GM19397 (cell line): ENCODE data around the gene SLC19A2.

Source experiments
- ATAC-seq: cut with Tn5 transposase; IDR thresholded peaks from one replicate; pipeline ENCODE4 v1.9.1; 2021; ENCODE audit warnings: mild to moderate bottlenecking, moderate library complexity; ENCODE audit not compliant: unreplicated experiment

Gene SLC19A2

DNA sequence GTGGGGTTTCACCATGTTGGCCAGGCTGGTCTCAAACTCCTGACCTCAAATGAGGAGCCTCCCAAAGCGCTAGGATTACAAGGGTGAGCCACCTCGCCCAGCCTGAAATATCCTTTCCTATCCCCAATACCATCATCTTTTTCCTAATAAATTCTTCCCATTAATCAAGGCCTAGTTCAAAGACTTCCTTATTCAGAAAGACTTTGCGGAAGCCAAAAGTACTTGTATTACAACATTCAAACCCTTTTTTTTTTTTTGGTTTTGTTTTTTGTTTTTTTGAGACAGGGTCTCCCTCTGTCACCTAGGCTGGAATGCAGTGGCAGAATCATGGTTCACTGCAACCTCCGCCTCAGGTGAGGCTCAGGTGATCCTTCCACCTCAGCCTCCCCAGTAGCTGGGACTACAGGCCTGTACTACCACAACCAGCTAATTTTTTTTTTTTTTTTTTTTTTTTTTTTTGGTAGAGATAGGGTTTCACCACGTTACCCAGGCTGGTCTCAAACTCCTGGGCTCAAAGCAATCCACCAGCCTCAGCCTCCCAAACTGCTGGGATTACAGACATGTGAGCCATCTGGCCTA, 7.6 kb downstream of the SLC19A2 start:
- ATAC-seq, result no peak

DNA sequence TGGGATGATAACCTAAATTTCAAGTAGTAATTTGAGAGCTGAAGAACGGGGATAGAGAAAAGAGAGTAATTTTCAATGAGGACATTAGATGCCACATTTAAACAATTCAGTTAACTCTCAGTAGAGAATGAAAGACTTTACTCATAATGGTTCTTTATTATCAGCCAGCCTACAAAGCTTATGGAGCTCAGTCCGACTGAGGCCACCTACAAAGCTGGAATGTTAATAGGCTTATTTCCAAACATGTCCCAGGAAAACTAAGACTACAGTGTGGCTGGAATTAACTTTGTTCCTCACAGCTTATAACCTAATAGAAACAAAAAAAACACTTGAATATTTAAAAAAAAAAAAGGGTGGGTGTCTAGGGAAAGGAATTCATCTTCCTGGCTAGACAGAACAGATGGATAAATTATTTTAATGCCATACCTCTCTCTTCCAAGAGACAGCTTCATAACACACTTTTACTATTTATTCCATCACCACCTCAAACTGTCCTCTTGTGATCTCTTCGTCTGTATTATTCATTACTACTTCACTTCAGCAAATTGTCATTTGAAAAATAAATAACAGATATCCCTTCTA, 9.8 kb downstream of the SLC19A2 start:
- ATAC-seq, result no peak

DNA sequence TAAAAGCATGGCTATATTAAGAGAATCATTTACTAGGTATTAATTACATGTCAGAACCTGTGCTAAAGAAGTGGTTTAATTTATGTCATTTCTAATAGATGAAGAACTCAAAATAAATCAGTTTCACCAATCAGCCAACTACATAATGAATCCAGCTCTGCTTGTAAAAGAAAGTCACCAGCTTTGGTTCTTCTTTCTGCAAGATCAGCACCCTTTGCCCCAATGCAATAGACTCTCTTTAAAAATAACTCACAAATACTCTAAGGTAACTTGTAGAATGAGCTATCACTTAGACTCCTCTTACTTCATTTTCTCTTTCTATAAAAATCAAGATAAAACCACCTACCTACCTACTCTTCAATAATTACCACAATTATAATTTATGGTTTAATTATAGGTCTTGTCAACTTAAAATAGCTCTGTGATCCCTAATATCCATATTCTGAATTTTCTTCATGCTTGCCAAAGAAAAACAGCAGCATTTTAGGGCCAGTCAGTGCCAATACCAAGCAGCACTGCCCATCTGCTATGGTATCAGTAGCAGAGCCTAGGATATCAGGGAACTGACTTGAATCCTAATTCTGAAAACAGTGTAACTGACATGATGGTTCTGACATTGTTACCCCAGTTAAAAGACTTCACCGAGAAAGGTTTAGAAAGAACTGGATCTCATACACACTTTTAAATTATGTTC, 11.3 kb downstream of the SLC19A2 start:
- ATAC-seq, result no peak

DNA sequence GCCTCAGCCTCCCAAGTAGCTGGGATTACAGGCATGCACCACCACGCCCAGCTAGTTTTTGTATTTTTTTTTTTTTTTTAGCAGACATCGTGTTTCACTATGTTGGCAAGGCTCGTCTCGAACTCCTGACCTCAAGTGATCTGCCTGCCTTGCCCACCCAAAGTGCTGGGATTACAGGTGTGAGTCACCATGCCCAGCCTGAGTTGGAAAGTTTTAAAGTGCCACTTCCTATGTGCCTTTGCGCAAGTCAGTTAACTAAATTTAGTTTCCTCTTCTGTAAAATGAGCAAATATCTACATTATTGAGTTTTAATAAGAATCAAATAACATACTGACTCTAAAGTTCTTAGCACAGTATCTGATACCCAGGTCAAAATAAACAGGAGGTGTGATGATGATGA, 12.4 kb downstream of the SLC19A2 start:
- ATAC-seq, result no peak

DNA sequence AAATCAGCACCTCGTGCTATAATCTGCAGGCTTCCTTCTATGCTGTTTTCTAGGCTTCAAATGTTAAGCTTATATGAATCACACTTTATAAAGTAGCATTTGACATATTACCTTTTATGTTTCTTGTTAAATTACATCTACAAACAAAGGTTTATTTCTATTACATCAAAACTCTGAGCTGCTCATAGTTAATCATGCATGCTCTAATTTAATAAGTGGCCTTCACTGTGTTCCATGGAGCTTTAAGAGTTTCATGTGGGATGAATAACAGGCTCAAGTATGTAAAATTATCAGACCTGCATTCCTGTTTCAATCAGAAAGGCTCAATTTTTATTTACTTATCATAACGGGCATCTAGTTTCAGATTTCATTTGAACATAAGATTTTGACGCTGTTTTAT, 13.0 kb downstream of the SLC19A2 start:
- no peak for ATAC-seq

DNA sequence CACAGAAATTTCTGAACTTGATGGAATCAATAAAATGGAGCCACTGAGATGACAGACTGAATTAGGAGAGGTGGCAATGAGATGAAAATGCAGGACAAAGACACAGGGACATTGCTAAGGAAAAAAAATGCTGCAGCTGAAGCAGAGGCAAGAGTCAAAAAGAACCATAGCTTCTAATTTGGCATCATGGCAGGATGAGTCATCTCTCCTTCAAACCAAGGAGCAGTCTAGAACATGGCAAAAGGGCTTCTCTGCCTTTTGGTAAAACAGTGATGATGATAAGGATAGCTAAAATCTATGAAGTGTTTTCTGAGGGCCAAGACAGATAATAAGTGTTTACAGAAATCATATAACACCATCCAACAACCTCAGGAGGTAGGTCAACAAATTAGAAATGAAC, 16.8 kb downstream of the SLC19A2 start:
- ATAC-seq, result no peak

DNA sequence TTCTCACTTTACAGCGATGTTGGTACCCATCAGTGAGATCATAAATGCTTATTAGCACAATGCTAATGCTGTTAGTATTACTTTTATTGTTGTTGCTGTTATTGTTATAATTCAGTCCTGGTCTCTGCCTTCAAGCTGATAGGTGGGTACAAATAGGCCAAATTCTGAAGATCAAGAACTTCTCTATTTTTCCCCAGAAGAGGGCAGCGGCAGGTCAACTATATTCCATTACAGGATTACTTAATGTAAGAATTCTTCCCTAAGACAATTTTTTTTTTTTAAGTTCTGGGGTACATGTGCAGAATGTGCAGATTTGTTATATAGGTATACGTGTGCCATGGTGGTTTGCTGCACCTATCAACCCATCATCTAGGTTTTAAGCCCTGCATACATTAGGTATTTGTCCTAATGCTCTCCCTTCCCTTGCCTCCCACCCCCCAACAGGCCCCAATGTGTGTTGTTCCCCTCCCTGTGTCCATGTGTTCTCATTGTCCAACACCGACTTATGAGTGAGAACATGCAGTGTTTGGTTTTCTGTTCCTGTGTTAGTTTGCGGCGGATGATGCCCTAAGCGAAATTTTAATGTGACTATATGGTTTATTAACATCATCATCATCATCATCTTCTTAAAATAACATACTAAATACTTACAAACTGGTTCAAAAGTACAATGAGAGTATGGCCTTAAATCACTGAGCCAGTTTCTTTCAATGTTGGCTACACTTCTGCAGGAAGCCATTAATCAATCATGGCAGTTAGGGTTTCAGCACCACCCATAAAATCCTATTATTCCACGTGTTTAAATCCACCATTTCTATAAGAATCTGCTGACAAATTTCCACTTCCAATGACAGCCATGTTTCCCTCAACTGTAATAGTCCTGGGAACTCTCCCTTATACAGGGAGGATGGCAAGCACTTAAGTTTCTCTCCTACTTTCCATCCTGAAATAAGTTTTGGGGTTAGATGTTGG, 19.2 kb downstream of the SLC19A2 start:
- no peak for ATAC-seq

DNA sequence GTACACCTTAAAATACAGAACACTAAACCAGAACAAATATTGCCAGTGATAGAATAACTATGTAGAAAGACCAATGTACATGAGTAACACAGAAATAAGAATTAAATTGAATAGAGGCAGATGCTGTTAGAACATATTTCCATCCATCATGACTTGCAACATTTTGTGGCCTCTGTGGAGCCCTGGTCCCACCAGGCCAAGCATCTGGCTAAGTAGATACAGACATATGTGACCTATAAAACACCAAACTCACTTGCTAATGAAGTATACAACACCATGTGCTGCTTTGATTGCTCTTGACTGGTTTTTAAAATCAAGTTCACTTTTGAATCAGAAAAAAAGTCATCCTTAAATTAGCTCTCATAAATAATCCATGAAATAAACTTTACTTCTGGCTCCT, 20.5 kb downstream of the SLC19A2 start:
- no peak for ATAC-seq

DNA sequence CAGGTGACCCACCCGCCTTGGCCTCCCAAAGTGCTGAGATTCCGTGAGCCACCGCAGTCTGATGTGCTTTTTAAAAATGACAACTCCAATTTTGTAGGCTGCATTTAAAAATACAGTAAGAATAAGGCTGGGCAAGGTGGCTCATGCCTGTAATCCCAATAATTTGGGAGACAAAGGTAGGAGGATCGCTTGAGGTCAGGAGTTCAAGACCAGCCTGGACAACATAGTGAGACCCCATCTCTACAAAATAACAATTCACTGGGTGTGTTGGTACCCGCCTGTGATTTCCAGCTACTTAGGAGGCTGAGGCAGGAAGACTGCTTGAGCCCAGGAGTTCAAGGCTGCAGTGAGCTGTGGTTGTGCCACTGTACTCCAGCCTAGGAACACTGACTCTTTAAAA, 23.4 kb downstream of the SLC19A2 start:
- ATAC-seq, result no peak

DNA sequence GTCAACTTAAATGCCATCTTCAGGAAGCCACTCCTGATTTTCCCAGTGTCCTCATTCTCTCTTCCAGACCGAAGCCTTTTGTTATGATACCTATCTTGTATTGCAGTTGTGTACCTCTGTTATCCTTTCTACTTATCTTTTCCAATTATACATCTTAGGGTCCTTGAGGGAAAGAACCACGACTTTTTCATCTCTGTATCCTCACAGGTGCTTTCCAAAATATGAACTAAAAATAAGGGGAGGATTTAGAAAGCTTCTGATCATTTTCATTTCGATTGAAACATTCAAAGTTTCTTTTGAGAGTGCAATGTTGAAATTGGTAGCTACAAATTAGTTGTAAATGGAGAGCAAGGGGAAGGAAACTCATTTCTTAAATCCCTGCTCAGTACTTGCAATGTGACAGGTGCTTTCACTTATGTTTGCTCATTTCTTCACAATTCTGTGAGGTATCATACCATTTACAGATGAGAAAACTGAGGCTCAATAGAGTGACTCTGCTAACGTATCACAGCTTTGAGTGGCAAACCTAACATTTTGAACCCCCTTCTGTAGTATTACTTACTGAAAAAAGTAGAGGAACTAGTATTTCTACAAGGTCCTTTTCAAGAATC, 24.2 kb downstream of the SLC19A2 start:
- ATAC-seq, result no peak

DNA sequence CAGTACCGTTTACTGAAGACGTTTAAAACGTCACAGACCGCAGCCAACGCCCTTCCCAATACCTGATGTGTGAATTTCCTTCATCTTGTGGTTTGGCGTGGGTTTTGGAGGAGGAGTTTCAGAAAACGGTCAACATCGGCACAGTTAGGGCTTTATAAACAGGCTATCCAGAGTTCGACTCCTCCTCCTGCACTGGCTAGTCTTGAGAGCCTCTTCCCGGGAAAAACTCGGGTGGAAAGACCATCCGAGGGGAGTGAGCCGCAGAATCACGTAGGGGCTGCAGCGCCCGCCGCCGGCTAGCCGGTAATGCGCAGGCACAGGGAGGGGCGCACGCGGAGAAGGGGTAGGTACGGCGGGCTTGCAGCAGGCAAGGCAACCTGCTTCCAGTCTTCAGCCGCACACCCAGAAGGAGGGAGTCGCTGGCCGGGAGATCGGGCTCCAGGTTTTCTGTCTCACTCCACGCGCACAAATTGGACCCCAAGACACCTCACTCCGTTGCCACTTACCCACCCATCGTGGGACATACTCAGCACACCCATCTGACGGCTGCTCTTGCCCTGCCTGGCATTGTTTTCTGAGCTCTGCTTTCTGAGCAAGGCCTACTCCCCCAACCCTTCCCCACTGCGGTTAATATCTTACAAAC, 25.4 kb downstream of the SLC19A2 start:
- ATAC-seq, result no peak

DNA sequence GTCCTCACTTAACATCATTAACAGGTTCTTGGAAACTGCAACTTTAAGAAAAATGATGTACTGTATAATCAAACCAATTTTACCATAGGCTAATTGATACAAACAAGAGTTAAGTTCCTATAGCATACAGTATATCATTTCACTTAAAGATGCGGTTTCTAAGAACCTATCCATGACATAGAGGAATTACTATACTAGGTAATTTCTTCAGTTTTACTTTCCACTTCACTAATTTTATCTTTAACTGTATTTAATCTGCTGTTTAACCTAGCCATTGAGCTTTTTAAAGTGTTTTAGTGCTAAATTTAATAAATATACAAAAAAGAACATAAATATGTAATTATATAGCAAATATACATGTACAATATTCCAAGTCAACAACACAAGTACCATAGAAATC, 28.3 kb downstream of the SLC19A2 start:
- no peak for ATAC-seq

DNA sequence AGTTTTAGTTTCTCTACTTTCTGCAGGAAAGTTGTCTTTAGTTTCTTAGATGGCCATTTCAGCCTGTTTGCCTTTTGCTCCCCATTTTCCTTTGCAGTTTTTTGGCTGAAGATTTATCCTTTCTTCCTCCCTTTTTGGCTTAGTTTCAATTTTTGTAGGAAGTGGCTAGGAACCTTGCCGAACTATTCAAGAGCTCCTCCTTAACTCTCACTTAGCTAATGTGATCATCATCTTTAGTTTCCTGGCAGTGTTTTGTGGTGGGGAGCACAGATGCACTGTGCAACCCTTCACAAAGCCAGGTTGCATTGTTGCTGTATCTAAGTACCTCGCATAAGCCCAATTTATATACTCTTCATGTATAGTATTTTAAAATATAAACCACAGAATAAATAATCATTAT, 29.7 kb downstream of the SLC19A2 start:
- no peak for ATAC-seq

DNA sequence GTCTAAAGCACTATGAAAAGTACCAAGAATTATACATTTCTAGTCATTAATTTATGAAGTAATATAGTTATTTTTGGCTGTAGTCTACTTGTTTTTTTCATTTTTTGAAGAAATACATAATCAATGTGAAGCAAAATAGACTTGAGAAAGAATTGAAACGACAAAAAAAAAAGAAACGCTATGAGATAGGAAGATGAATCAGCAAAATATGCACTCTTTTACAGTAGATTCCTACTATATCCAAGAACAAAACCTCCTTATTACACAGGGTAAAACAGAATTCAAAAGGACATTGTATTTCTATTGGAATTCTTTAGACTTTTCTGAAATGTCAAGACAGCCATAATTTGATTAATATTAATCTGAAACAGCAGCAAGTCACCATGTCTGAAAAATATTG, 32.8 kb downstream of the SLC19A2 start:
- no peak for ATAC-seq

DNA sequence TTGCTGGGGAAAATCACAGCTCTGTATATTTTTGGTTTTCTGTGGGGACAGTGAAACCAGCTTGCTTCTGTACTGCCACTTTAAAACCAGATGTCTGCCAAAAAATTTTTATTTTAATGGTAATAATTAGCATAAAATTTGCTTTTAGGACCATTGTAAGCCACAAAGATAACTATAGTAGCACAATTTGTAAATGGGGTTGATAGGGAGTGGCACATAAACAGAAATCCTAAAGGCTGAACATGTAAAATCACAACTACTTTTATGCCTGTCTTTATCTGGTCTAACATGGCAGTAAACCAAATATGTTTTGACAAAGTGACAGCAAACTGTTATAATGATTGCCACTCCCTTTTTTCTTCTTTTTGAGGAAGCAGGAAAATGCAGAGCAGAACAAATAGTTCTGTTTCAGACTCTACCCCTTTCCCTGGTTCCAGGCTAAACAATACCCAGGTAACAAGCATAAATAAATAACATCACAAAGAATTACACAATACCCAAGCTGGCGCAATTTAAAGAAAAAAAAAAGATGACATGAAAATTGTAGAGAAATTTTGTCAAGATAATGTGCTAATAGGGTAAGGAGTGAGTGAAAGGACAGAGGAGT, 34.4 kb downstream of the SLC19A2 start:
- no peak for ATAC-seq

DNA sequence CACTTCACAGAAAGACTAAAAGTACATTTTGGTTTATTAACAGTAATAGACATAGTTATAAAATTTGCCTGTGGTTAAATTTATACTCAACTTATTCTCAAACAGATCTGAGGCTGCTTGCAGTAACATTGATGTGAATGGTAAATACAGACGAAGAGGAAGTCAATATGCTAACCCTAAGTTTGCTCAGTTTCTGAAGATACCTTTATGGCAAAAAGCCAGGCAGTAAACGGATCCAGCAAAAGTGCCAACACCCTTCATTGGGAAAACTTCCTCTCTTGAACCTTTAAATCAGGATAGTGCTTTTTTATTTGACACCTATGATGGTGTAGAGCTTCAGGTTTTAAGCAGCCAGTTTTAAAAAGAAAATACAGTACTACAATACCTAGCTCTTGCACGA, 41.8 kb downstream of the SLC19A2 start:
- no peak for ATAC-seq

DNA sequence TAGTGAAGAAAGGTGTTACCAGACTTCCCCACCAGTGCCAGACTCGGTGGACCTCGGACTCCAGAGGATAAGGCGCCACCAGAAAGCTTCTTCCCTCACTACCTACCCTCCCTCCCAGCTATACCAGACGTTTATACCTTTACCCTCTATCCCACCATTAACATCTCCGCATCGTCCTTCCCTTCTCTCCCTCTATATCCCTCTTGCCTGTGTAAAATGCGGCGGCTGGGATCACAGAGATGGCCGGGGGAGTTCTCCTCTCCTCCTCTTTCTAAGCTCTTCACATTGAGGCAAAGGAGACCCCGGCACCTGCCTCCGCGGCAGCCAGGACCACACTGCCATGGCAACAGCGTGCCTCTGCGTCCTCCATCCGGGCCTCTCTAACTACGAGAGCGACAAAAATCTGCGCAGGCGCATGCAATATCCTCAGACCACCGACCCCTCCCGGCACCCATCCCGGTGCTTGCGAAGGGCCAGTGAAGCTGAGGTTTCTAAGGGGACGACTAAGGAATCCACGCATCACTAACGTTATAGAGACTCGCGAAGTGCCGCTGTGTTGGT, 58.6 kb downstream of the SLC19A2 start, which contains the start of gene CCDC181:
CCDC181 (minus strand) TSS at position 394 of the 561 bp plus-strand sequence. CDS start 2,547 bp downstream, outside the sequence.
- peak; percentile 94 for ATAC-seq

DNA sequence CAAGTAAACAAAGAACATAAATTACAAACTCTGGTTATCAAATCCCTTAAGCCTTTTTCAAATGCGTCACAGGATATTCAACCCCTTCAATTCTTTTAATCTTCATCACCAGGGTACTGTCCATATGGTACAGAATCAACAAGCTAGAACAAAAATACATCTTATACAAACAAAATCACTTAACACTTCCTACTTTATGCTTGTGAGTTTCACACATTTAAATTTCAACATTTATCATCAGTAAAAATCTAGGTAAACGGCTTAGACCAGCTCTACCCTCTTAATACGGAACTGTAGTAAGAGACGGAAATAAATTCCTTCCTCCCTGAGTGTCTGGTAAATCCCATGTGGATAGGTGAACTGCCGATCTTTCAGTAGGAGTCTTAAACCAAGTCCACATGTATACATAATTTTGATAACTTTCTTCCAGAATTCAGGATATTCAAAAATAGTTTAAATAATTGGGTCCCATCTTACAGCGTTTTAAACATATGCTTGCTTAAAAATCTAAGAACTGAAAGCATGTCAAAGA, 59.5 kb downstream of the SLC19A2 start:
- ATAC-seq, result no peak

DNA sequence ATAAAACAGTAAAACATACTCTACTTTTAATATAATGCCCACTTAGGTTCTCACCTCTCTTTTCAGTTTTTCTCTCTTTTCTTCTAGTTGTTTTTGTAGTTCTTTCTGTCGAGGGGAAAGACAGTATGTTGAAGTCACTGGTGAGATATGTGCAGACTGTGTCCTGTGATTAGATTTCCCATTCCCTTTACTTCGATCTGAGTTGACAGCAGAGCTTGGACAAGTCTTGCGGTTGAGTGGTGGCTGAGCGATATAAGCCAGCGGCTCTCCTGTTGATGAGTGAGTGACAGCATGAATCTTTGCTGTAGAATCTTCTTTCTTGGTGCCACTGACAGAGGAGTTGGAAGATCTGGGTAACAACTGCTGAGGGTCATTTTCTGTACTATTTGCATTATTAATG, 64.4 kb downstream of the SLC19A2 start:
- no peak for ATAC-seq
